Upper lobe of left lung (tissue), 4 donors: Measurements from ENCODE around the gene KLF15.

ENCODE experiments used
- EP300 ChIP-seq, 4 donors: sonication (generic); formaldehyde crosslinking; IDR thresholded peaks; one replicate each; pipeline ENCODE4 v1.5.1; 2017; ENCODE audit warnings: antibody characterized with exemption in 4 of 4, control low read depth in 2 of 4
- POLR2AphosphoS5 ChIP-seq, 2 donors: sonication (generic); formaldehyde crosslinking; IDR thresholded peaks; one replicate each; pipeline ENCODE4 v1.5.1; 2017; ENCODE audit warnings: antibody characterized with exemption in 2 of 2
- TF ChIP-seq, protein P1 (sequence below), 6 experiments: fragments of 450-650 bp in 4 of 6; fragments of 200-600 bp in 2 of 6; sonication (generic) in 2 of 6; IDR thresholded peaks; one replicate each; pipeline ENCODE4 v1.5.1; 2016 to 2019; ENCODE audit warnings: antibody characterized with exemption in 6 of 6

GRCh38 chr3:126406389-126407296, 49.4 kb upstream of the KLF15 start:
- no peak for TF ChIP-seq EP300 (IDR thresholded peaks at IDR 0.05)
- TF ChIP-seq, protein P1, sequence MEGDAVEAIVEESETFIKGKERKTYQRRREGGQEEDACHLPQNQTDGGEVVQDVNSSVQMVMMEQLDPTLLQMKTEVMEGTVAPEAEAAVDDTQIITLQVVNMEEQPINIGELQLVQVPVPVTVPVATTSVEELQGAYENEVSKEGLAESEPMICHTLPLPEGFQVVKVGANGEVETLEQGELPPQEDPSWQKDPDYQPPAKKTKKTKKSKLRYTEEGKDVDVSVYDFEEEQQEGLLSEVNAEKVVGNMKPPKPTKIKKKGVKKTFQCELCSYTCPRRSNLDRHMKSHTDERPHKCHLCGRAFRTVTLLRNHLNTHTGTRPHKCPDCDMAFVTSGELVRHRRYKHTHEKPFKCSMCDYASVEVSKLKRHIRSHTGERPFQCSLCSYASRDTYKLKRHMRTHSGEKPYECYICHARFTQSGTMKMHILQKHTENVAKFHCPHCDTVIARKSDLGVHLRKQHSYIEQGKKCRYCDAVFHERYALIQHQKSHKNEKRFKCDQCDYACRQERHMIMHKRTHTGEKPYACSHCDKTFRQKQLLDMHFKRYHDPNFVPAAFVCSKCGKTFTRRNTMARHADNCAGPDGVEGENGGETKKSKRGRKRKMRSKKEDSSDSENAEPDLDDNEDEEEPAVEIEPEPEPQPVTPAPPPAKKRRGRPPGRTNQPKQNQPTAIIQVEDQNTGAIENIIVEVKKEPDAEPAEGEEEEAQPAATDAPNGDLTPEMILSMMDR (IDR thresholded peaks at IDR 0.05): no peak
- TF ChIP-seq POLR2AphosphoS5 (IDR thresholded peaks at IDR 0.05): no peak
